HG03520 (cell line): ENCODE data around the gene CTH.
A peak's percentile ranks its signal among the peaks of the same experiment; 100 is the strongest.
"Not testable (repeated sequence)": the region's sequence is repeated elsewhere in the genome, so short reads cannot be mapped to it uniquely, and the experiment has no call there.

Source experiments
- ATAC-seq: cut with Tn5 transposase; IDR thresholded peaks from one replicate; pipeline ENCODE4 v1.9.1; 2021; ENCODE audit warnings: mild to moderate bottlenecking, moderate library complexity; ENCODE audit not compliant: unreplicated experiment

Gene CTH

GRCh38 chr1:70410604-70411359 is at the start of gene CTH:
CTH (plus strand) TSS chr1:70411268; CDS start chr1:70411416, 148 bp downstream.
- peak; percentile 92 for ATAC-seq

GRCh38 chr1:70361727-70362398 is 49.2 kb upstream of the CTH start:
- ATAC-seq = no peak

- ATAC-seq = no peak
Measured at GRCh38 chr1:70364439-70364838, 46.6 kb upstream of the CTH start.

- not testable (repeated sequence) for ATAC-seq
Measured at GRCh38 chr1:70366425-70366952, 44.6 kb upstream of the CTH start.

GRCh38 chr1:70366997-70367396 is 44.1 kb upstream of the CTH start:
- ATAC-seq = not testable (repeated sequence)

- ATAC-seq = not testable (repeated sequence)
Measured at GRCh38 chr1:70367397-70367796, 43.7 kb upstream of the CTH start.

GRCh38 chr1:70371586-70371985 is 39.5 kb upstream of the CTH start:
- not testable (repeated sequence) for ATAC-seq

GRCh38 chr1:70372426-70372825 is 38.6 kb upstream of the CTH start:
- ATAC-seq = no peak

- not testable (repeated sequence) for ATAC-seq
Measured at GRCh38 chr1:70373580-70373979, 37.5 kb upstream of the CTH start.

GRCh38 chr1:70376196-70376595 is 34.9 kb upstream of the CTH start:
- ATAC-seq = no peak

GRCh38 chr1:70382682-70383081 is 28.4 kb upstream of the CTH start:
- peak; percentile 44 for ATAC-seq

- ATAC-seq = no peak
Measured at GRCh38 chr1:70383483-70383882, 27.6 kb upstream of the CTH start.

GRCh38 chr1:70384542-70384941 is 26.5 kb upstream of the CTH start:
- no peak for ATAC-seq

GRCh38 chr1:70385477-70385876 is 25.6 kb upstream of the CTH start:
- ATAC-seq = no peak

GRCh38 chr1:70386121-70386520 is 24.9 kb upstream of the CTH start:
- ATAC-seq = no peak

GRCh38 chr1:70387507-70387906 is 23.6 kb upstream of the CTH start:
- no peak for ATAC-seq

GRCh38 chr1:70392626-70393025 is 18.4 kb upstream of the CTH start:
- ATAC-seq = no peak

- ATAC-seq = no peak
Measured at GRCh38 chr1:70396607-70397006, 14.5 kb upstream of the CTH start.

- no peak for ATAC-seq
Measured at GRCh38 chr1:70397013-70397412, 14.1 kb upstream of the CTH start.

- no peak for ATAC-seq
Measured at GRCh38 chr1:70400335-70400734, 10.7 kb upstream of the CTH start.

- ATAC-seq = no peak
Measured at GRCh38 chr1:70401974-70402373, 9.1 kb upstream of the CTH start.

GRCh38 chr1:70403759-70404158 is 7.3 kb upstream of the CTH start:
- no peak for ATAC-seq
